Sciatic nerve (tissue), 2 donors: Measurements from ENCODE around the gene FAS. TPM values are rescaled to one million over a fixed set of nuclear protein-coding genes. Genes with fewer than 3 reads are reported as not detected.
A peak's percentile ranks its signal among the peaks of the same experiment; 100 is the strongest.

ENCODE experiments used
- ATAC-seq: fragments of 200-7000 bp; cut with Tn5 transposase; one replicate; pipeline ENCODE4 v1.9.1; 2020; ENCODE audit warnings: mild to moderate bottlenecking, moderate library complexity
- DNase-seq: peaks from one replicate; pipeline ENCODE4 v3.0.0-alpha.2; 2020; ENCODE audit warnings: low spot score
- intact Hi-C: fragments of 100-400 bp; cut with DNase I; formaldehyde crosslinking; loops from one replicate; pipeline ENCODE4 v1.14.2; 2022
- total RNA-seq: library from RNA; stranded (reverse); fragmentation: NEBNext Ultra II Directional; extraction: Animal tissue kit (Norgen Biotek cat#: 25700); gene quantifications from one replicate; pipeline ENCODE4 v1.2.1, GENCODE V29; 2021
- donor health status: DM: no; HTN: no; CAD: no.
- donor health status: DM: no; HTN: no; CAD: no.

Gene FAS
- total RNA-seq: 27.5 TPM

DNA sequence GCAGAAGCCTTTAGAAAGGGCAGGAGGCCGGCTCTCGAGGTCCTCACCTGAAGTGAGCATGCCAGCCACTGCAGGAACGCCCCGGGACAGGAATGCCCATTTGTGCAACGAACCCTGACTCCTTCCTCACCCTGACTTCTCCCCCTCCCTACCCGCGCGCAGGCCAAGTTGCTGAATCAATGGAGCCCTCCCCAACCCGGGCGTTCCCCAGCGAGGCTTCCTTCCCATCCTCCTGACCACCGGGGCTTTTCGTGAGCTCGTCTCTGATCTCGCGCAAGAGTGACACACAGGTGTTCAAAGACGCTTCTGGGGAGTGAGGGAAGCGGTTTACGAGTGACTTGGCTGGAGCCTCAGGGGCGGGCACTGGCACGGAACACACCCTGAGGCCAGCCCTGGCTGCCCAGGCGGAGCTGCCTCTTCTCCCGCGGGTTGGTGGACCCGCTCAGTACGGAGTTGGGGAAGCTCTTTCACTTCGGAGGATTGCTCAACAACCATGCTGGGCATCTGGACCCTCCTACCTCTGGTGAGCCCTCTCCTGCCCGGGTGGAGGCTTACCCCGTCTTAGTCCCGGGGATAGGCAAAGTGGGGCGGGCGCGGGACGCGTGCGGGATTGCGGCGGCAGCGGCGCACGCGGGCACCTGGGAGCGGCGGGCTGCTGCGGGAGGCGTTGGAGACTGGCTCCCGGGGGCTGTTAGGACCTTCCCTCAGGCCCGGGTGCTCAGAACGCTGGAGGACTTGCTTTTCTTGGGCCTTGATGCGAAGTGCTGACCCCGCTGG, at the start of gene FAS:
TSS of gene FAS (plus strand) at position 415 of the 777 bp plus-strand sequence. CDS start at position 494, 79 bp downstream.
- intact Hi-C loops: no loop called here
- ATAC-seq (peak; percentile 83), DNase-seq (peak; percentile 85)

DNA sequence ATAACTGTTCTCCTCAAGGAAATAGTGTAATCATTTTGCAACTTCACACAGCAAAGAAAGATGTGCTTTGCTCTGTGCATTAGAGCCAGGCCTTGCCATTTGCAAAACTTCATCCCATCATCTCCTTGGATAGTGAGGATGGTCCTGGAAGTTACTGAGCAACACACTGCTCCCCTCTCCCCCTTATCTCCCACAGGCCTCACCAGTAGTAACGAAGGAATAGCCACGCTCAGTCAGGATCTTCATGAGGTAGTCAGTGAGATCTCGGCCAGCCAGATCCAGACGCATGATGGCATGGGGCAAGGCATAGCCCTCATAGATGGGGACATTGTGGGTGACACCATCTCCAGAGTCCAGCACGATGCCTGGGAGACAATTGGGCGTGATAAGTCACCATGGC, 49.6 kb upstream of the FAS start:
- DNase-seq: no peak
- ATAC-seq: no peak
- intact Hi-C loops: no loop called here

DNA sequence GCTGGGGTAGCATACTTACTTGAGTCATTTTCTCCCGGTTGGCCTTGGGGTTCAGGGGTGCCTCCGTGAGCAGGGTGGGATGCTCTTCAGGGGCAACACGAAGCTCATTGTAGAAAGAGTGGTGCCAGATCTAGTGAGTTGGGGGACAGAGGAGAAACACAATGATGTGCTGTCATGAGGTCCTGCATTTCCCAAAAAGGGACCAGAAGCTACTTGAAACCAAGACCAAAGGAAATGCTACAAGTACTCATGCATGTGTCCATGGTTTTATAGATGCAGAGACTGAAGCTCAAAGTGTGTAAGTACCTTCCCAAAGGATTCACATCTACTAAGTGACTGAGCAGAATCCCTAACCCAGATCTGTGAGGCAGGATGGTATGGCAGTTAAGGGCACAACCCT, 46.8 kb upstream of the FAS start:
- ATAC-seq (no peak), DNase-seq (no peak)
- intact Hi-C loops: no loop called here

DNA sequence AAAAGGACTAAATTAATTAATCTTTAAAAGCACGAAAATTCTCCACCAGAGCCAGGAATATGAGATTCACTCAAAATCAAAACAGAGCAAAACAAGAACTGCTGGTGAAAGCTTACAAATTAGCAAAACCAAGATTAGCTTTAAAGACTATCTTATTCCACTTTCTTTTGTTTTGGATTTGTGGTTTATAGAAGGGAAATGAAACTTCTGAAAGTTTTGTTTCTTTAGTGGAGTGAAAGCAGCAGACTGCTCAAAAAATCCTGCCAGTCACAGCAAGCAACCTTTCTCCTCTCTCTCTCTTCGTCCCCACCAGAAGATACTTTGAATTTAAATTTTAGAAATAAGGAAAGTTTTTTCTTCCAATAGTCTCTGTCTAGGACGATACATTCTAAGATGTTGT, 45.8 kb upstream of the FAS start:
- DNase-seq (no peak), ATAC-seq (no peak)
- intact Hi-C loops: no loop called here

GRCh38 chr10:88946200-88946599, 44.4 kb upstream of the FAS start:
- no peak for DNase-seq
- intact Hi-C loops: no loop called here

GRCh38 chr10:88946965-88947590, 43.5 kb upstream of the FAS start:
- DNase-seq (no peak), ATAC-seq (no peak)
- intact Hi-C loops: no loop called here

More at GRCh38 chr10:88946200-88946599, 44.4 kb upstream of the FAS start:
- ATAC-seq: no peak

- intact Hi-C loops: no loop called here
- DNase-seq: no peak
- no peak for ATAC-seq
Observed at GRCh38 chr10:88949051-88949450, 41.5 kb upstream of the FAS start.

- DNase-seq (no peak), ATAC-seq (no peak)
- intact Hi-C loops: no loop called here
Observed at GRCh38 chr10:88949912-88950837, 40.4 kb upstream of the FAS start.

DNA sequence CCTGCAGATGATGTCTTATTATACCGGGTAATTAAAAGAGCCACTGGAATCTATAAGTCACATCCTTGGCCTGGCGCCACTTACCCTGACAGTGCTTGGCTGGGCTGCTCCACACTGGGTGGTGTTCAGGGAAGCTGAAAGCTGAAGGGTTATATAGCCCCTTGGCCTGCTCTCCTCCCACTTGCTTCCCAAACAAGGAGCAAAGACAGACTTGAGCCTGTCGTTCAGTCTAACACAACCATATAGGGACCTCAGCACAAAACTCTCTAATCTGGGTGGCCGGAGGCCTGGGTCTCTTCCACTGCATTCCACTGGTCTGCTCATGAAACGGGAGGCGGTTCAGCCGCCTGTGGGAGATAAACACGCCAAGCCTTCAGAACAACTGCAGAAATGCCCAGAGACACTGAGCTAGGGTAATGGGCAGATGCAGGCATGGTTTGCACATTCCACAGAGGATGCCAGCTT, 37.9 kb upstream of the FAS start, which contains the start of gene ACTA2:
TSS of gene ACTA2 (minus strand) at position 127 of the 465 bp plus-strand sequence. CDS start 3,843 bp downstream, outside the sequence.
- DNase-seq (peak; percentile 78), ATAC-seq (peak; percentile 43)
- intact Hi-C loops: no loop called here

DNA sequence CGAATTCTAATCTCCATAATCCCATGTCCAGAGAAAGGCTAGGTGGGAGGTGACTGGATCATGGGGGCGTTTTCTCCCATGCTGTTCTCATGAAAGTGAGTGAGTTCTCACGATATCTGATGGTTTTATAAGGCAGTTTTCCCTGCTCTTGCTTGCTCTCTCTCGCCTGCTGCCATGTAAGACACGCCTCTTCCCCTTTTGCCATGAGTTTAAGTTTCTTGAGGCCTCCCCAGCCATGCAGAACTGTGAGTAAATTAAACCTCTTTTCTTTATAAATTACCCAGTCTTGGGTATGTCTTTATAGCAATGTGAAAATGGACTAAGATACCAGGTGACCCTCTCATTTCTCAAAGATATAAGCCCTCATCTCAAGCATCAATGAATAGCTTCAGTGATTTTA, 36.9 kb upstream of the FAS start:
- ATAC-seq (no peak), DNase-seq (no peak)
- intact Hi-C loops: no loop called here

- ATAC-seq: no peak
- DNase-seq: no peak
- intact Hi-C loops: no loop called here
Observed at GRCh38 chr10:88954458-88955083, 36.0 kb upstream of the FAS start.

DNA sequence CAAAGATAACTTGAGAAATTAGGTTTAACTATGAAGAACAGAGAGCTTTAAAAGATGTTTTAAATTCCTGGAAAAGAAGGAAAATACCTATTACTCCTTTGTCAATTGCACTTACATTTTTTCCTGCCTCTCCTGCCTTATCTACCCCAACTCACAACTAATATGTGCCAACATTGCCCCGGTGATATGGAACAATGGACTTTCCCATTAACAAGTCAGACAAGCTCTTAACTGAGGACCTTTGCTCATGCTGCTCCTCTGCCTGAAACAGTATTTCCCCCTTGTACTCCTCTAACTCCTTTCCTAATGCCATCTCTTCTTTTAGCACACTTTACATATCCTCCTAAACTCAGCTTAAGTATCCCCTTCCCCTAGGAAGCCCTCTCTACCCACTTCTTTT, 33.2 kb upstream of the FAS start:
- intact Hi-C loops: no loop called here
- no peak for ATAC-seq
- no peak for DNase-seq

DNA sequence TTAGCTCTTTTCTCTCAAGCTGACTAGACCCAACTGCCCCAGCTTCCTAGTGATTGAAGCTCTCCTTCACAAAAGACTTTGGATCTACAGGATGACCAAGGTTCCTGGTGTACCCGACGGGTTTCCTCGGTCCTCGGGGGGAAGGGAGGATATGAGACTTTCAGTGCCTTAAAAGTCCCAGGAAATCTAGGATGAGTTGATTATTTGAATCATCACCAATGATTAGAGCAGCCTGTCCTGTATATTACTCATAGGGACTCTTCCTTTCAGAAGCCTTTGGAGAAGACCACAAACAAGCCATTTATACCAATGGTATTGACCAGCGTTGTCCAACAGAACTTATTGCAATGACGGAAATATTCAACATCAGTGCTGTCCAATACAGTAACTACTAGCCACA, 31.9 kb upstream of the FAS start:
- intact Hi-C loops: no loop called here
- ATAC-seq (no peak), DNase-seq (no peak)

DNA sequence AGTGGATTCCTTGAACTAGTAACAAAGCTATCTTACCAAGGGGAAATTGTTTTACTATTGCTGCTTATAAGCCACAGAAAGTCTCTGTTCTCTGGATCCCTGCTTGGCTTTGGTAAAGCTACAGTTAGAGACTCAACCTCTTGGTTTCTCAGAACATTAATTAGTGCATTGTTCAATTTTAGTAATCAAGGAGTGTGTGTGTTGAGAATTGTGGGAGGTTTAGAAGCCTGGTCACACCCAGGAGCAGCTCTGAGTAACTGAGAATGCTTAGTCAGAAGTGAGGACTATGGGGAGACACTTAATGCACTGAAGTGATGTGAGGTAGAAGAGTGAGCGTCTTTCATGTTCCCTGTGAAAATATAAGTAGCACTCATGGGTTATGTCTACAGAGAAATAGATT, 29.8 kb upstream of the FAS start:
- DNase-seq: no peak
- intact Hi-C loops: no loop called here
- ATAC-seq: no peak

DNA sequence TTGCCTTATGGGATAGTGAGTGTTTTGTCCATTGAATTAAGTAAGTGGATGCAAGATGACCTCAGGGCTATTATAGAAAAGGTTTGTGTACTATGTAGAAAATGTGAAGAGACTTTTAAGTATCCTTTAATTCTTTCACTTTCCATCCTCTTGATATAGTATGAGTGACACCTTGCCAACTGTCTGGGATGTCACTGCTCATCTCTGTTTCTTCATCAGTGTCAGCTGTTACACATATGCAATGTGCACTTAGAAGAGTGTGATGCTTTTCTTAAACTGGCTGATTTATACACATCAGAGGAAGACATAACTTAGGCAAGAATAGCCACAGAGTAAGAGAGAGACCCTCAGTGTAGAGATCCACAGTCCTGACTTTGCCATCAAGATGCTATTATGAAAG, 29.3 kb upstream of the FAS start:
- intact Hi-C loops: no loop called here
- ATAC-seq (no peak), DNase-seq (no peak)

DNA sequence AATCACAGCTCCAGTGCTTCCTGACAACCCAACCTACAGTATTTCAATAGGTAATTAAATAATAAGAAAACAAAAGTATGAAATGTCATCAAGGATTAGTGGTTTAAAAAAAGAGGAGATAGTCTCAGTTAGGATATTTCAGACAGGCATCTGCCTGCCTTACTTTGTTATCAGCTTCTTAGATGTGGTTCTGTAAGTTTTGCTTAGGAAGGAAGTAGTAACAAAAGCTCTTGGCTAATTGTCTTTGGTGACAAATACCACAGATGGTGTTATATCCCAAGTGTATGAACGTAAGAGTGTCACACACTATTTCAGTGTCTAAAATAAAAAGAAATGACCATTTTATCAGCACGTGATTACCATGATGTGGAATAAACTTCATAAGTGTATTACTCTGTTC, 28.3 kb upstream of the FAS start:
- no peak for ATAC-seq
- no peak for DNase-seq
- intact Hi-C loops: no loop called here

GRCh38 chr10:88963318-88963717, 27.3 kb upstream of the FAS start:
- ATAC-seq (no peak), DNase-seq (no peak)
- intact Hi-C loops: no loop called here

DNA sequence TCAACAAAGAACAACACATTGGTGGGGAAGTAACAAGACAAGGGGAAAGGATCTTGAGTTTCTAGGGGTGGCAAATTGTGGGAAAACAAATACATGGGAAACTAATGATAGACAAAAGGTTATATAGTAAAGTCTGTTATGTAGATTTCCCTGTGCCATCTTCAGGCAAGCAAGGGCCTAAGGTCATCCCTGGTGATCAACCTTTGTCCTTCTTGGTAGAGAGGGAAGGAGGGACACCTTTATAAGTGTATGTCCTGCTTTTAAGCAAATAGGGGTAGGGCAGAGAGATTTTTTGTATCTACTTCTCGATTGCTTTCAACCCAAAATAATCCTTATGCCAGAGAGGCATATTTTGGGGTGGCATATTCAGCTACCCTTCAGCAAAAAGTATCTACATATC, 26.2 kb upstream of the FAS start:
- intact Hi-C loops: no loop called here
- no peak for ATAC-seq
- DNase-seq: no peak

DNA sequence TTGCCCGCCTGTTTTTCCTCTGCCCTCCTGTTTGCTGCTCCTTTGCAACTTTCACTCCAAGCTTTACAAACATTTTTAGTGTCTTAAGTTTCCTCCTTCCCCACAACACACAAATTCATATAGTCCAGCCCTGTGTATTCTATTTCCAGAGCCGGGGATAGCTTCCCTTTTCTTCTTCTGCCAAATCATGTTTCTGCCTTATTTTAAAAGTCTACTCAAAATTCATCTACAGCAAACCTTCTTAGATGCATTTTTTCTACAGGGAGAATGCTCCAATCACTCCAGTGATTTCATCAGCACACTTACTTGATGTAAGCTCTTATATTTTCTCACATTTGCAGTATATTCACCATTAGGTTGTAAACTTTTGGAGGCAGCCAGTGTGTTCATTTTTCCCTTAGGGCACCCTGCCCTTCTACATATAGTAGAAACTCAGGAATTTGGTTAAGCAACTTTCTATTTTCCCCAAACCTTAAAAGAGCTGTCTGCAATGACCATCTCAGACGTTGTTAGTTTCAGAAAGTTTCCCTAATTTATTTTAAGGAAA, 25.7 kb upstream of the FAS start:
- intact Hi-C loops: no loop called here
- no peak for ATAC-seq

More for the DNA sequence above, 25.7 kb upstream of the FAS start:
- no peak for DNase-seq
